Ishikawa (cell line): Measurements from ENCODE around the gene ZBTB40.

Source experiments
- CEBPB ChIP-seq: IDR thresholded peaks from 2 replicates; pipeline ENCODE4 v1.6.1; 2012
- CREB1 ChIP-seq: IDR thresholded peaks from 2 replicates; pipeline ENCODE4 v1.6.1; 2012; ENCODE audit warnings: low read depth
- EGR1 ChIP-seq: IDR thresholded peaks from 2 replicates; pipeline ENCODE4 v1.6.1; 2012
- EP300 ChIP-seq: IDR thresholded peaks from 2 replicates; pipeline ENCODE4 v1.6.1; 2012; ENCODE audit warnings: borderline replicate concordance
- FOXM1 ChIP-seq: IDR thresholded peaks from 2 replicates; pipeline ENCODE4 v1.6.1; 2012; ENCODE audit warnings: low read depth, borderline replicate concordance
- MAX ChIP-seq: IDR thresholded peaks from 2 replicates; pipeline ENCODE4 v1.6.1; 2012
- NFIC ChIP-seq: IDR thresholded peaks from 2 replicates; pipeline ENCODE4 v1.6.1; 2012
- RAD21 ChIP-seq: IDR thresholded peaks from 2 replicates; pipeline ENCODE4 v1.6.1; 2012; ENCODE audit warnings: low read depth
- REST ChIP-seq: IDR thresholded peaks from 2 replicates; pipeline ENCODE4 v1.6.1; 2012; ENCODE audit warnings: low read depth, mild to moderate bottlenecking
- TAF1 ChIP-seq: IDR thresholded peaks from 2 replicates; pipeline ENCODE4 v1.6.1; 2012; ENCODE audit warnings: low read depth, mild to moderate bottlenecking
- TCF12 ChIP-seq: IDR thresholded peaks from 2 replicates; pipeline ENCODE4 v1.6.1; 2012; ENCODE audit warnings: low read depth
- TEAD4 ChIP-seq: IDR thresholded peaks from 2 replicates; pipeline ENCODE4 v1.6.1; 2012
- USF1 ChIP-seq: IDR thresholded peaks from 2 replicates; pipeline ENCODE4 v1.6.1; 2012
- YY1 ChIP-seq: IDR thresholded peaks from 2 replicates; pipeline ENCODE4 v1.6.1; 2012; ENCODE audit warnings: low read depth
- ZBTB7A ChIP-seq: IDR thresholded peaks from 2 replicates; pipeline ENCODE4 v1.6.1; 2012; ENCODE audit warnings: low read depth

Gene ZBTB40

GRCh38 chr1:22535399-22535798, 83.7 kb downstream of the ZBTB40 start:
- TF ChIP-seq USF1 (no peak), ZBTB7A (no peak), YY1 (no peak), CEBPB (no peak), FOXM1 (no peak), TCF12 (no peak), CREB1 (no peak)

- TF ChIP-seq CREB1 (no peak), TAF1 (no peak), USF1 (no peak), NFIC (no peak), EP300 (no peak), REST (no peak), FOXM1 (no peak), MAX (no peak)
Measured at GRCh38 chr1:22536506-22536905, 84.9 kb downstream of the ZBTB40 start.

- TF ChIP-seq EGR1 (no peak), MAX (no peak), TEAD4 (no peak), ZBTB7A (no peak), USF1 (no peak)
Measured at GRCh38 chr1:22537441-22538139, 85.9 kb downstream of the ZBTB40 start.

- TF ChIP-seq CREB1 (no peak), REST (no peak), MAX (no peak), CEBPB (no peak), EGR1 (no peak), TCF12 (no peak), TAF1 (no peak), NFIC (no peak), YY1 (no peak), ZBTB7A (no peak), EP300 (no peak), RAD21 (no peak), FOXM1 (no peak), TEAD4 (no peak), USF1 (no peak)
Measured at GRCh38 chr1:22539510-22540118, 88.0 kb downstream of the ZBTB40 start.

GRCh38 chr1:22540337-22540736, 88.7 kb downstream of the ZBTB40 start:
- TF ChIP-seq EGR1 (no peak), CREB1 (no peak), RAD21 (no peak), ZBTB7A (no peak), USF1 (no peak), YY1 (no peak), NFIC (no peak)
